GM19438 (cell line): ENCODE results near the gene RBMS1.

ENCODE experiments used
- ATAC-seq: cut with Tn5 transposase; IDR thresholded peaks from one replicate; pipeline ENCODE4 v1.9.1; 2021; ENCODE audit warnings: low read depth; ENCODE audit not compliant: unreplicated experiment

RBMS1 gene

GRCh38 chr2:160319700-160320099, 173.9 kb downstream of the RBMS1 start:
- no peak for ATAC-seq

- no peak for ATAC-seq
Observed at GRCh38 chr2:160318218-160318617, 175.4 kb downstream of the RBMS1 start.

GRCh38 chr2:160317181-160318099, 176.2 kb downstream of the RBMS1 start:
- ATAC-seq = no peak

- ATAC-seq = no peak
Observed at GRCh38 chr2:160315337-160315736, 178.3 kb downstream of the RBMS1 start.

GRCh38 chr2:160310118-160310828, 183.3 kb downstream of the RBMS1 start:
- no peak for ATAC-seq

DNA sequence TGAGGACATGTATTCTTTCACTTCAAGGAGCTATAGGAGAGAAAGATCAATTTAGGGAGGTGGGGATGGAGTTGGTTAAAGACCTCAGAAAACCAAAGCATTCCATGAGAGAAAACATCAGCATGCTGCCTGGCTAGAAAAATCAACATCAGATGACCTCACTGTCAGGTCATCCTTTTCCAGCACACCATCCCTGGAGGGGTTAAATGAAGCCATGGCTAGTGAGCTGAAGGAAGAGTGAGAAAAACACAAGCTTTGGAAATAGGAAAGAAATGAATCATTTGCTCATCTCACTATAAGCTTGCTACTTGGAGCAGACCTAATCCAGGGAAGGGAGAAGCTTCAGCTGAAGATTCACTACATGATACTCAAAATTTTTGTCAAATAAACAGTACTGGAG, 184.0 kb downstream of the RBMS1 start:
- no peak for ATAC-seq

DNA sequence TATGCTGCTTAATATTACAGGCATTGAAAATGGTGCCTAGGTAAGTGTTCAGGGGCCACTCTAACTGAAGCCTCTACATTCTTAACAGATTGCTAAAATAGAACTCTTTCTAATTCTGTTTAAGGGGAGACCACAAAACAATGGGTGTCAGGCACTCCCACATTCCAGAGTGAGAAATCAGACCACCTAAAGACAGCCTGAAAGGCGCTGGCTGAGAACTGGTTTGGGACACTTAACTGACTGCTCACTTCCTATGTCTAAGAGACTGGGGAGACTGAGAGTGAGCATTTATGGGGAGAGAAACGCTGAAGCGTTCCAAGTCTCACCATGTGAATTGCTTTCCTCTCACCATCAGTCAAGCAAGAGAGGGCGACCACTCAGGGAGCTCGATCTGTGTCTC, 184.7 kb downstream of the RBMS1 start:
- no peak for ATAC-seq

GRCh38 chr2:160308476-160308875, 185.1 kb downstream of the RBMS1 start:
- no peak for ATAC-seq

DNA sequence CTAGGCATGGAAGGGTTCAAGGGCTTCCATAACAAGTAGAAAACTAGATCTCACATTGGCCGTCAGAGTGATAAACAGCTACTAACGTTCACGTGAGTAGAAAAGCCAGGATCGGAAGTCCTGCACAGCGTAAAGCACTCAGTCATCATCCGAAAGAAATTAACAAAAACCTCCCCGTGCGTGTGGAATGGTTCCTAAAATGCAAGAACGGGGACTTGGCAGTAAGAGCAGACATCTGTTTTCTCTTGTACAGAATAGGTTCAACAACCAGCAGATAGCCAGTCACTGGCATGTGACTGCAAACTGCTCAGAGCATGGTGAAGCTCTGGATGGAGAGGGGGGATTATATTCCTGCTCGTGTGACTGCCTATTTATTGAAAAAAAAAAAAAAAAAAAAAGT, 186.6 kb downstream of the RBMS1 start:
- ATAC-seq = no peak

GRCh38 chr2:160305081-160305750, 188.4 kb downstream of the RBMS1 start:
- no peak for ATAC-seq

GRCh38 chr2:160303527-160303926, 190.1 kb downstream of the RBMS1 start:
- ATAC-seq = no peak

DNA sequence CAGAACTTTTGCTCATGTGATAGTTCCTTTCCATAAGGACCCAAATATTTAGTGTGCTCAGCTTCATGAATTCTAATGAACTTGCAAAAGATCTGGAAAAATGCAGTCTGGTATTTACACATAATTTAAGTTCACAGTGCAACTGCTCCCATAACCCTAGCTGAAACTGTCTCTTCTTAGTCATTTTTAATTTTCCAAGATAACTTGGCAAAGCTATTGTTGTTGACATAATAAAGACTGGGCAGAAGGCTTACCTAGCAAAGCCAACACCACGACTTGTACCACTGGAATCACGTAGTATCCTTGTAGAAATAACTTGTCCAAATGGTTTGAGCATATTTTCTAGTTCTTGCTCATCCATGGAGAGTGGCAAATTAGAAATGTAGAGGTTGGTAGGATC, 190.5 kb downstream of the RBMS1 start:
- ATAC-seq = no peak

DNA sequence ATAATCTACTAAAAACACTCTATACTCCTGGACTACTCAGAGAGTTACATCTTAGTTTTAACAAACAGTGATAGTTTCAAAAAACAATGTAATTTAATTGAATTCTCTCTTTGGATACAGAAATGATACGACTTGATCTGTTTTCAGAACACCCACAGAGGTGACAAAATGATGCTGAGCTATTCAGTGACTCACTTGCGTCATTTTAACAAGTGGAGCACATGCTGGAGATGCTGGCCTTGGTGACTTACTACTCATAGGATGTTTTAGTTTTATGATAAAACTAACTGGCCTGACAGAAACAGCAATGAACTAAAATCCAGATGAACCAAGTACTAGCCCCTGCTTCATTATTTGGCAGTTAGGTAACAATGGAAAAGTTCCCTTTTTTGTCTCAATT, 192.2 kb downstream of the RBMS1 start:
- ATAC-seq = no peak

DNA sequence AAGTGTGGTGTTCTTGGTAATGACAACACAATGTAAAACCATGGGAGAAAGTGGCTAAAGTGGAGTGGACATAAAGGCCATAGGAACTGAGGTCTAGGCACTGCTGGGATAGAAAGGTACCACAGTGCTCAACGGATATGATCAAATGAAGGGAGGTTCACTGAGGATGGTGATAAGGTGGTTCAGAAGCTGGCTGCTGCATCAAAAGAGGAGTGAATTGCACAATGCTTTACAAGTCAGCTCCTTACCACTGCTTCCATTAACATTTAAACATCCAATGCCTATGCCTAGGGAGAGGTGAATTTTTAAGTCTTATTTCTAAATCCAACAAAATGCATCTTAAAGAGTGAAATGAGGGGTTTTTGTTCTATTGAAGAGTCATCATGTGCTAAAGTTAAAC, 193.4 kb downstream of the RBMS1 start:
- ATAC-seq = no peak

DNA sequence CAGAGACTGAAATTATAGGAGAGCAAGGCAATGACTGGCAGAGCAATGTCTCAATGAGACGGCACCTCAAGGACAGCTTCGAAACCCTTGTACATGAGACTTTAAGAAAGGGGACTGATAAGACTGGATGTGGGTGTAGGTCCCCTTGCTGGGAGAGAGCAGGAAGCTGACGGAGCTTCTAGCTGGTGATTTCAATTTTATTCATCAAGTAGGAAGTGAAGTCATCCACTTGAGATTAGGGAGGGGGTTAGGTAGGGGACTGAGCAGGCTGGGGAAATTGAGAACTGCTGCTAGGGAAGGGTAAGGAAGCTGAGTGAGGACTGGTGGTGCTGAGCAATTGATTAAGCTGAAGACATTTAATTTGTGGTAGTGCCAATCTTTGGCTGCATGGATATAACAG, 194.1 kb downstream of the RBMS1 start:
- ATAC-seq = no peak

GRCh38 chr2:160298960-160299359, 194.6 kb downstream of the RBMS1 start:
- ATAC-seq = no peak

DNA sequence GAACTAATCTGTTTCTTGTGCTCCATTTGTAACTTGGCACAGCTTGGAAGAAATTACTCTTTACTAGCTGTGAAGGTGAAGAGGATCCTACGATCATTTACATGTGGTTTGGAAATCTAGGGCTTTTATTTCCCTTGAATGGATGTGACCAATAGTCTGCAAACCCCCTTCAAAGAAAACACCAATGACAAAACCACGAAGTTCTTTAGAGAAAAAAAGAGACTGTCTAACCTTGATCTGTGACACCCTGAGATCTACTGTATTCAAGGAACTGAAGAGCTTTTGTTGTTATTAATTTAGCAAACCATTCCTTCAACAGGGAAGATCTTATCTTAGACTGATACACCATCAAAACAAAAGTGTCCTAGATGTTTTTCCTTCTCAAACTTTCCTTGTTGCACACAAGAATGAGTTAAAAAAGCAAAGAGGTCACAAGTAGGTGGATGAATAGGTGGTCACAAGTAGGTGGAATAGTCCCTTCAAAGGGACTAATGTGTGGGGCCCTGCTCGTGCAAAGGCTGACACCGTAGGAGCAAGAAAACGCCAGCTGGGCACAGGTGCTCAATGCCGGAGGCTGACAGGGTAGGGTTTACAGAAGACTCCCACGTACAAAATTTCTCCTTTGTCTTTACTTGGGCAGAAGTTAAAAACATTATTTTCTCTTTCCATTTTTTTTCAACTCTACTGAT, 197.9 kb downstream of the RBMS1 start:
- no peak for ATAC-seq

GRCh38 chr2:160294889-160295288, 198.7 kb downstream of the RBMS1 start:
- no peak for ATAC-seq

DNA sequence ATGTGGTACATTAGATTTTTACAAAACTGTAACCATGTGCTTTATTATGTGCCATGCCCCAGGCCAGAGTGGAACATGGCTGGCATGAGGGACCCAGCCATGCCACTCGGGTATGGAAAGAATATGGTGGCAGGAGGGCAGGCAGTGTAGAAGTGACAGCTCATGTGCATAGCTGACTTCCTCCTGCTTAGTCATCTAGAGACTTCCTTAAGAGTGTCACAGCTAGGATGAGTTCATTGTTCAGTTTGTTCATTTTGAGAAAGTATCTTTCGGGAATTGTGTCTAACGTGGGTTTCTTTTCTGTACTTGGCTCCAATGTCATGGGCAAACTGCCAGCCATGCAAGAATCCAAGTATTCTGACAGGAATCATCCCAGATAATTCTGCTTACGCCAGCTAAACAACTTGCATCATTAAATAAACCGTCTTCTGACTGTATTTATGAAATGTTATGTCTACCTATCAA, 199.2 kb downstream of the RBMS1 start:
- ATAC-seq = no peak

GRCh38 chr2:160293391-160294091, 200.1 kb downstream of the RBMS1 start:
- ATAC-seq = no peak
